ENCODE results near the gene OGFOD1.

- no peak for TF ChIP-seq POLR2A (IDR thresholded peaks at IDR 0.05; ENCODE audit: low read depth)
- TF ChIP-seq, protein P1, sequence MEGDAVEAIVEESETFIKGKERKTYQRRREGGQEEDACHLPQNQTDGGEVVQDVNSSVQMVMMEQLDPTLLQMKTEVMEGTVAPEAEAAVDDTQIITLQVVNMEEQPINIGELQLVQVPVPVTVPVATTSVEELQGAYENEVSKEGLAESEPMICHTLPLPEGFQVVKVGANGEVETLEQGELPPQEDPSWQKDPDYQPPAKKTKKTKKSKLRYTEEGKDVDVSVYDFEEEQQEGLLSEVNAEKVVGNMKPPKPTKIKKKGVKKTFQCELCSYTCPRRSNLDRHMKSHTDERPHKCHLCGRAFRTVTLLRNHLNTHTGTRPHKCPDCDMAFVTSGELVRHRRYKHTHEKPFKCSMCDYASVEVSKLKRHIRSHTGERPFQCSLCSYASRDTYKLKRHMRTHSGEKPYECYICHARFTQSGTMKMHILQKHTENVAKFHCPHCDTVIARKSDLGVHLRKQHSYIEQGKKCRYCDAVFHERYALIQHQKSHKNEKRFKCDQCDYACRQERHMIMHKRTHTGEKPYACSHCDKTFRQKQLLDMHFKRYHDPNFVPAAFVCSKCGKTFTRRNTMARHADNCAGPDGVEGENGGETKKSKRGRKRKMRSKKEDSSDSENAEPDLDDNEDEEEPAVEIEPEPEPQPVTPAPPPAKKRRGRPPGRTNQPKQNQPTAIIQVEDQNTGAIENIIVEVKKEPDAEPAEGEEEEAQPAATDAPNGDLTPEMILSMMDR (IDR thresholded peaks at IDR 0.05), result no peak
Measured at GRCh38 chr16:56493126-56493525, 41.8 kb downstream of the OGFOD1 start.

Data from esophagus muscularis mucosa (tissue), 3 donors.